B cell (primary cell): ENCODE measurements around the gene NR2E1. TPM values are rescaled to one million over a fixed set of nuclear protein-coding genes. Genes with fewer than 3 reads are reported as not detected.

Experiments used
- ATAC-seq: fragments of 200-7000 bp; cut with Tn5 transposase; one replicate; pipeline ENCODE4 v1.10.0; 2021; ENCODE audit warnings: low read depth, mild to moderate bottlenecking, moderate number of reproducible peaks, moderate library complexity
- CTCF ChIA-PET: fragments of 350-600 bp; sonication (Branson Sonifier 250); formaldehyde crosslinking; loops from one replicate; lab custom pipeline; 2021; ENCODE audit warnings: antibody characterized with exemption, inconsistent platforms; lab: Charles Lee
- POLR2A ChIA-PET: fragments of 350-600 bp; sonication (Branson Sonifier 250); formaldehyde crosslinking; loops from one replicate; lab custom pipeline; 2021; ENCODE audit warnings: antibody characterized with exemption; lab: Charles Lee
- DNase-seq: peaks from one replicate; pipeline ENCODE4 v3.0.0; 2013
- H2AFZ ChIP-seq: 2 replicates; pipeline ENCODE4 v1.6.1; 2012; ENCODE audit warnings: mild to moderate bottlenecking, low read depth, low read length; ENCODE audit not compliant: insufficient read depth, poor library complexity, severe bottlenecking
- H3K27ac ChIP-seq, 2 donors: 1 replicate in 1 of 2; 2 replicates in 1 of 2; pipeline ENCODE4 v1.5.1; 2012 to 2013; ENCODE audit warnings: low read length in 2 of 2, mild to moderate bottlenecking in 2 of 2, moderate library complexity in 1 of 2
- H3K27me3 ChIP-seq, 4 experiments: fragments of 200-600 bp in 1 of 4; sonication (generic) in 1 of 4; replicated peaks in 1 of 4; 1 replicate in 2 of 4; 2 replicates in 2 of 4; pipeline versions ENCODE4 v1.6.1 to v1.7.0; 2013 to 2016; ENCODE audit warnings: low read length in 3 of 4, mild to moderate bottlenecking in 2 of 4, mixed read lengths in 1 of 4, moderate library complexity in 1 of 4; ENCODE audit not compliant: insufficient read depth in 4 of 4, control insufficient read depth in 3 of 4; ENCODE audit errors: control extremely low read depth in 1 of 4
- H3K36me3 ChIP-seq, 2 experiments: replicated peaks in 1 of 2; 1 replicate in 1 of 2; 2 replicates in 1 of 2; pipeline versions ENCODE4 v1.6.1 to v1.7.1; 2013; ENCODE audit warnings: low read length in 1 of 2; ENCODE audit not compliant: insufficient read depth in 2 of 2, control insufficient read depth in 1 of 2; ENCODE audit errors: control extremely low read depth in 1 of 2, extremely low read depth in 1 of 2
- H3K4me1 ChIP-seq, 2 donors: fragments of 200-600 bp in 1 of 2; sonication (generic) in 1 of 2; 1 replicate in 1 of 2; 2 replicates in 1 of 2; pipeline versions ENCODE4 v1.5.1 to v1.6.1; 2013 to 2017; ENCODE audit warnings: low read length in 2 of 2; ENCODE audit not compliant: control insufficient read depth in 2 of 2, insufficient read depth in 2 of 2
- H3K4me2 ChIP-seq: replicated peaks from 2 replicates; pipeline ENCODE3; 2012; ENCODE audit warnings: mild to moderate bottlenecking, low read depth, low read length; ENCODE audit not compliant: poor library complexity, severe bottlenecking
- H3K4me3 ChIP-seq, 5 experiments: fragments of 200-600 bp in 1 of 5; sonication (generic) in 1 of 5; 1 replicate in 3 of 5; 2 replicates in 2 of 5; pipeline versions ENCODE4 v1.5.1 to v1.7.0; 2011 to 2016; ENCODE audit warnings: low read length in 4 of 5, mild to moderate bottlenecking in 4 of 5, low read depth in 2 of 5, control low read depth in 1 of 5, moderate library complexity in 1 of 5; ENCODE audit not compliant: insufficient read depth in 1 of 5; ENCODE audit errors: control extremely low read depth in 1 of 5, extremely low read depth in 1 of 5
- H3K79me2 ChIP-seq: fragments of 200-600 bp; sonication (generic); one replicate; pipeline ENCODE4 v1.6.0; 2016; ENCODE audit warnings: low read length; ENCODE audit not compliant: control insufficient read depth, insufficient read depth
- H3K9ac ChIP-seq: fragments of 200-600 bp; sonication (generic); 2 replicates; pipeline ENCODE4 v1.6.1; 2017; ENCODE audit warnings: mild to moderate bottlenecking, low read length, moderate library complexity
- H3K9me3 ChIP-seq, 3 donors: one replicate each; pipeline versions ENCODE4 v1.6.1 to v1.7.1; 2013; ENCODE audit warnings: low read length in 2 of 3; ENCODE audit not compliant: control insufficient read depth in 2 of 3, insufficient read depth in 1 of 3; ENCODE audit errors: control extremely low read depth in 1 of 3
- H4K20me1 ChIP-seq: 2 replicates; pipeline ENCODE4 v1.6.0; 2012; ENCODE audit warnings: mild to moderate bottlenecking, low read length; ENCODE audit not compliant: insufficient read depth, control insufficient read depth, poor library complexity, severe bottlenecking
- H3K27ac Mint-ChIP-seq: one replicate; pipeline ENCODE4 v1.8.0; 2021; ENCODE audit warnings: mixed read lengths
- H3K27me3 Mint-ChIP-seq: one replicate; pipeline ENCODE4 v1.8.0; 2021; ENCODE audit warnings: mixed read lengths
- H3K4me1 Mint-ChIP-seq: one replicate; pipeline ENCODE4 v1.8.0; 2021; ENCODE audit warnings: mixed read lengths
- H3K4me3 Mint-ChIP-seq: one replicate; pipeline ENCODE4 v1.8.0; 2021; ENCODE audit warnings: mixed read lengths
- H3K9me3 Mint-ChIP-seq: one replicate; pipeline ENCODE4 v1.8.0; 2022; ENCODE audit warnings: mixed read lengths; ENCODE audit not compliant: insufficient read depth
- EZH2 ChIP-seq: IDR thresholded peaks from 2 replicates; pipeline ENCODE4 v1.6.1; 2012; ENCODE audit warnings: borderline replicate concordance, low read depth, mild to moderate bottlenecking, moderate library complexity, low read length; ENCODE audit not compliant: insufficient read depth, poor library complexity, severe bottlenecking
- WGBS: methylation state at CpG from one replicate; pipeline ENCODE4 v1.1.5; 2013; ENCODE audit warnings: missing lambda C conversion rate; ENCODE audit not compliant: insufficient coverage; 5-methylcytosine and 5-hydroxymethylcytosine counted together
- intact Hi-C: fragments of 100-400 bp; cut with micrococcal nuclease; formaldehyde crosslinking; loops from one replicate; pipeline ENCODE4 v1.10.0; 2022
- polyA plus RNA-seq: library from polyadenylated mRNA; depleted of rRNA; stranded (reverse); fragments of >200 nt; gene quantifications from 2 replicates; pipeline ENCODE4 v1.2.3, GENCODE V29; 2012
- total RNA-seq, 2 donors: library from RNA; stranded (reverse); fragments of 120-200 nt in 1 of 2; gene quantifications; 1 replicate in 1 of 2; 2 replicates in 1 of 2; pipeline versions ENCODE4 v1.2.3 to v1.2.4, GENCODE V29; 2013 to 2022
- TF ChIP-seq, protein P1 (sequence below): fragments of 200-600 bp; IDR thresholded peaks from one replicate; pipeline ENCODE4 v1.8.0; 2022; ENCODE audit warnings: antibody characterized with exemption, mild to moderate bottlenecking

NR2E1 gene
- total and polyA plus RNA-seq, 2 donors (not counting 1 experiment from before 2014, with no cell fraction given): not detected

- H3K4me1 Mint-ChIP-seq: peaks cover 42% of the 10 kb centered on the region
- no peak for ATAC-seq
- WGBS: no CpG with 5 or more reads among the region's 4 CpGs
These were observed 69.3 kb downstream of the NR2E1 start for GRCh38 chr6:108235127-108235526.

DNA sequence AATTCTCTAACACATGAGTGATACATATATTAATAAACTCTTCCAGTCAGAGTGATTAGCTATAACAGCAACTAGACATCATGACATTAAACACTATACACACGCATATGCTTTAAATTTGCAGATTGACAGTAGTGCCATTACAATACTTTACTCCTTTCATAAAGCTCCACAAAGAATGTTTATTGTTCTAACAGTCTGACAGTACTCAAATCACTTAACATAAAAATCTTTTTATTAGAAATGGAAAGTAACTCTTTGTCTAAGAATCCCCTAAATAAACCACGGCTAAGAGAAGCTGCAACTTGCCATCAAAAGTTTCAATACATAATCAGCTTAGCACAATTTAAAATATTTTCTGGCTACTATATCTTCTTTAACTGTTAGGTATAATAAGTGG, 71.0 kb downstream of the NR2E1 start:
- H3K27me3 ChIP-seq: no peaks in the 10 kb centered on the region
- Mint-ChIP-seq H3K9me3 (no peaks in the 10 kb centered on the region), H3K27me3 (no peaks in the 10 kb centered on the region), H3K27ac (no peak overlapping the region), H3K4me3 (no peak overlapping the region), H3K4me1 (peaks cover 42% of the 10 kb centered on the region)
- intact Hi-C loops: no loop called here
- no peak overlapping the region for H3K4me2 ChIP-seq
- ChIA-PET CTCF (interaction anchor here (1.0 to 1.4 kb wide), 2 partner anchors 10 to 37 kb away, joined by 4 read pairs; no protein-coding TSS in a partner anchor), POLR2A (no interaction called here)
- no peak for ATAC-seq
- DNase-seq: no peak
- H3K79me2 ChIP-seq: peaks cover 96% of the 10 kb centered on the region
- H2AFZ ChIP-seq: no peak overlapping the region
- no peak overlapping the region for H3K27ac ChIP-seq
- no peak overlapping the region for H3K4me3 ChIP-seq
- TF ChIP-seq, protein P1, sequence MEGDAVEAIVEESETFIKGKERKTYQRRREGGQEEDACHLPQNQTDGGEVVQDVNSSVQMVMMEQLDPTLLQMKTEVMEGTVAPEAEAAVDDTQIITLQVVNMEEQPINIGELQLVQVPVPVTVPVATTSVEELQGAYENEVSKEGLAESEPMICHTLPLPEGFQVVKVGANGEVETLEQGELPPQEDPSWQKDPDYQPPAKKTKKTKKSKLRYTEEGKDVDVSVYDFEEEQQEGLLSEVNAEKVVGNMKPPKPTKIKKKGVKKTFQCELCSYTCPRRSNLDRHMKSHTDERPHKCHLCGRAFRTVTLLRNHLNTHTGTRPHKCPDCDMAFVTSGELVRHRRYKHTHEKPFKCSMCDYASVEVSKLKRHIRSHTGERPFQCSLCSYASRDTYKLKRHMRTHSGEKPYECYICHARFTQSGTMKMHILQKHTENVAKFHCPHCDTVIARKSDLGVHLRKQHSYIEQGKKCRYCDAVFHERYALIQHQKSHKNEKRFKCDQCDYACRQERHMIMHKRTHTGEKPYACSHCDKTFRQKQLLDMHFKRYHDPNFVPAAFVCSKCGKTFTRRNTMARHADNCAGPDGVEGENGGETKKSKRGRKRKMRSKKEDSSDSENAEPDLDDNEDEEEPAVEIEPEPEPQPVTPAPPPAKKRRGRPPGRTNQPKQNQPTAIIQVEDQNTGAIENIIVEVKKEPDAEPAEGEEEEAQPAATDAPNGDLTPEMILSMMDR: no peak
- TF ChIP-seq EZH2: no peak
- H3K4me1 ChIP-seq: peaks cover 3 to 4% of the 10 kb centered on the region in 2 donors
- no peak overlapping the region for H3K9ac ChIP-seq
- H3K36me3 ChIP-seq: peaks cover 0 to 53% of the 10 kb centered on the region in 2 experiments
- H3K9me3 ChIP-seq: no peaks in the 10 kb centered on the region
- no CpG with 5 or more reads among the region's 2 CpGs for WGBS
- H4K20me1 ChIP-seq: peaks cover 98% of the 10 kb centered on the region

More at GRCh38 chr6:108235127-108235526, 69.3 kb downstream of the NR2E1 start:
- Histone ChIP-seq H3K36me3 (peaks cover 5 to 46% of the 10 kb centered on the region in 2 experiments), H3K4me2 (no peak overlapping the region), H3K27me3 (no peaks in the 10 kb centered on the region), H3K4me1 (no peaks in the 10 kb centered on the region), H4K20me1 (peaks cover 98% of the 10 kb centered on the region), H3K27ac (no peak overlapping the region), H3K4me3 (no peak overlapping the region), H3K79me2 (peaks cover 95% of the 10 kb centered on the region), H3K9me3 (no peaks in the 10 kb centered on the region), H2AFZ (no peak overlapping the region), H3K9ac (no peak overlapping the region)
- intact Hi-C loops: no loop called here
- H3K9me3 Mint-ChIP-seq: no peaks in the 10 kb centered on the region
- no peak for DNase-seq
- no peak overlapping the region for H3K4me3 Mint-ChIP-seq
- POLR2A ChIA-PET: no interaction called here
- H3K27me3 Mint-ChIP-seq: no peaks in the 10 kb centered on the region
- H3K27ac Mint-ChIP-seq: no peak overlapping the region
- TF ChIP-seq EZH2: no peak
- TF ChIP-seq, protein P1: no peak
- CTCF ChIA-PET: no interaction called here
